Activated B cell treated with CpG ODN at 0.5 μM for 24 hours (primary cell): ENCODE data around the gene UBE2I. TPM values are rescaled to one million over a fixed set of nuclear protein-coding genes. Genes with fewer than 3 reads are reported as not detected.

Experiments
- ATAC-seq: fragments of 200-7000 bp; cut with Tn5 transposase; one replicate; pipeline ENCODE4 v1.10.0; 2021; ENCODE audit warnings: low read depth, mild to moderate bottlenecking, moderate library complexity
- CTCF ChIA-PET: fragments of 350-600 bp; sonication (Branson Sonifier 250); formaldehyde crosslinking; loops from one replicate; lab custom pipeline; 2021; ENCODE audit warnings: antibody characterized with exemption; lab: Charles Lee
- POLR2A ChIA-PET: fragments of 350-600 bp; sonication (Branson Sonifier 250); formaldehyde crosslinking; loops from one replicate; lab custom pipeline; 2021; ENCODE audit warnings: antibody characterized with exemption; lab: Charles Lee
- DNase-seq: peaks from one replicate; pipeline ENCODE4 v3.0.0; 2022
- H3K27ac Mint-ChIP-seq: one replicate; pipeline ENCODE4 v1.8.0; 2020; ENCODE audit warnings: mixed read lengths
- H3K27me3 Mint-ChIP-seq: one replicate; pipeline ENCODE4 v1.8.0; 2021; ENCODE audit warnings: mixed read lengths
- H3K36me3 Mint-ChIP-seq: one replicate; pipeline ENCODE4 v1.8.0; 2021; ENCODE audit warnings: low read depth, mixed read lengths
- H3K4me1 Mint-ChIP-seq: one replicate; pipeline ENCODE4 v1.8.0; 2021; ENCODE audit warnings: mixed read lengths
- H3K4me3 Mint-ChIP-seq: one replicate; pipeline ENCODE4 v1.8.0; 2020; ENCODE audit warnings: mild to moderate bottlenecking, mixed read lengths
- H3K9me3 Mint-ChIP-seq: one replicate; pipeline ENCODE4 v1.8.0; 2020; ENCODE audit warnings: mixed read lengths
- CTCF ChIP-seq: fragments of 200-600 bp; IDR thresholded peaks from one replicate; pipeline ENCODE4 v1.8.0; 2022; ENCODE audit warnings: antibody characterized with exemption, mild to moderate bottlenecking
- intact Hi-C: fragments of 100-400 bp; cut with micrococcal nuclease; formaldehyde crosslinking; loops from one replicate; pipeline ENCODE4 v1.15.1; 2024
- total RNA-seq: library from RNA; stranded (reverse); gene quantifications from 2 replicates; pipeline ENCODE4 v1.2.3, GENCODE V29; 2022

UBE2I gene
- total RNA-seq, 1 donor from 2014 or later, result 240 TPM

DNA sequence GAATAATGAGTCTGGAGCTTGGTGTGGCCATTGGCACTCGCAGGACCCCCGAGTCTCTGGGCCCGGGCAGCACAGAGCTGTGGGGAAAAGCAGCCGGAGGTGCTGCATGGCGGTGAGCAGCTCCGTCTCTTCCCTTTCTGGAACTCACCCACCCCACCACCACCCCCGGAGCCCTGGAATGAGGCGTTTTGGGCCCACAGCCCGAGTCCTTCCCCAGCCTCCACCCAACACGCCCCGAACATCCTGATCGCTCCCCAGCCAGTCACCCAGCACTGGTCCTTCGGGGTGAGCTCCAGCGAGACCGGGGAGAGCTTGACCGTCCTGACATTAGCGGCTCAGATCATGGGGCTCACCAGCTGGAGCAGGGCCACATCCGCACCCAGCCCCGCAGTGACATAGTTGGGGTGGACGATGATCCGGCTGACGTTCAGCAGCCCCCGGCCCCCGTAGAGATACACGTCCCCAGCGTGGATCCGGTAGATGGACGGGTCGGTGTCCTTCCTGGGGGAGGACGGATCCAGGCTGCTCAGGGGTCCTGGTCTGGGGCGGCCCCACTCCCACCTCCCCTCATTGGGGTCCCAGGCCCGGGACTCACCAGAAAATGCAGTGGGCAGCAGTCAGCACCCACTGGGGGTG, 47.1 kb upstream of the UBE2I start:
- Mint-ChIP-seq H3K36me3 (no peaks in the 10 kb centered on the region), H3K27ac (no peak overlapping the region), H3K4me1 (peaks cover 5% of the 10 kb centered on the region), H3K27me3 (peaks cover 18% of the 10 kb centered on the region), H3K9me3 (no peaks in the 10 kb centered on the region), H3K4me3 (no peak overlapping the region)
- DNase-seq (no peak), ATAC-seq (no peak)
- ChIA-PET CTCF (no interaction called here), POLR2A (no interaction called here)
- no peak for TF ChIP-seq CTCF
- intact Hi-C loops, result no loop called here

GRCh38 chr16:1262846-1263221, 46.6 kb upstream of the UBE2I start:
- ChIA-PET POLR2A (no interaction called here), CTCF (no interaction called here)
- intact Hi-C loops, result no loop called here
- no peak for TF ChIP-seq CTCF
- DNase-seq (no peak), ATAC-seq (no peak)
- H3K27ac Mint-ChIP-seq, result no peak overlapping the region
- no peaks in the 10 kb centered on the region for H3K9me3 Mint-ChIP-seq
- H3K4me3 Mint-ChIP-seq, result no peak overlapping the region
- H3K27me3 Mint-ChIP-seq, result peaks cover 18% of the 10 kb centered on the region
- H3K36me3 Mint-ChIP-seq, result no peaks in the 10 kb centered on the region
- H3K4me1 Mint-ChIP-seq, result peaks cover 5% of the 10 kb centered on the region

DNA sequence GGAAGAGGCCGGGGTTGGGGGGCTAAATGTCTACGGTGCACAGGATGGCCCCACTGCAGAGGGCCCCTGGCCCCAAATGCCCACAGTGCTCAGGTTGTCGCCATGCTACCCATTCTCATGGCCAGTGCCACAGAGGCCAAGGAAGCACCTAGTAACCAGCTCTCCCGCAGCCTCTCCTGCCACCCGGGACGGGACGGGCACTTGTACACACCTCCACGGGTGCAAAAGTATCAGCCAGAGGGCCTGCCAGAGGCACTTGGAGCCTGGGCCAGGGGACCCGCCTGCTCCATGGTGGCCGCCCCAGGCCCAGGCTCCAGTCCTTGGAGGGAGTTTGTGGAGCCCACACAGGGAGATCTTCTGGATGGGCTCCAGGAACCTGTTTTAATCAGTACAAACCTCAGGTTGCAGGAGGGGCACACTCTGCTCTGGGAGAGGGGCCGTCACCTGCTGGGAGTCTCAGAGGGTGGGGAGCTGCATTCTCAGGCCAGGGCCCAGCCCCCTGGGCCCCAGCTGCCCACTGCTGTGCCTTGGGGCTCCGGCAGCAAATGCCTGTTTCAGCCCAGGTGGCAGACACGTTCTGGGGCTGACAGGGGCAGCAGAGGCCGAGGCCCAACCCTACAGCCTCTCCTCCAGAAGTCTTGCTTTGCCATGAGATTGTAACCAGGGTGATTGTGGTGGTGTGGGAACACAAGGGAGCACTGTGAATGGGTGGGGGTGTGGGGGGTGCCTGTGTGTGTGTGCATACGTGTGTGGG, 45.7 kb upstream of the UBE2I start:
- no peaks in the 10 kb centered on the region for H3K36me3 Mint-ChIP-seq
- H3K27me3 Mint-ChIP-seq, result peaks cover 15% of the 10 kb centered on the region
- intact Hi-C loops, result no loop called here
- H3K4me3 Mint-ChIP-seq, result no peak overlapping the region
- TF ChIP-seq CTCF, result no peak
- no peak for DNase-seq
- CTCF ChIA-PET, result no interaction called here
- H3K27ac Mint-ChIP-seq, result no peak overlapping the region
- POLR2A ChIA-PET, result no interaction called here
- no peaks in the 10 kb centered on the region for H3K9me3 Mint-ChIP-seq
- H3K4me1 Mint-ChIP-seq, result peaks cover 5% of the 10 kb centered on the region
- no peak for ATAC-seq

DNA sequence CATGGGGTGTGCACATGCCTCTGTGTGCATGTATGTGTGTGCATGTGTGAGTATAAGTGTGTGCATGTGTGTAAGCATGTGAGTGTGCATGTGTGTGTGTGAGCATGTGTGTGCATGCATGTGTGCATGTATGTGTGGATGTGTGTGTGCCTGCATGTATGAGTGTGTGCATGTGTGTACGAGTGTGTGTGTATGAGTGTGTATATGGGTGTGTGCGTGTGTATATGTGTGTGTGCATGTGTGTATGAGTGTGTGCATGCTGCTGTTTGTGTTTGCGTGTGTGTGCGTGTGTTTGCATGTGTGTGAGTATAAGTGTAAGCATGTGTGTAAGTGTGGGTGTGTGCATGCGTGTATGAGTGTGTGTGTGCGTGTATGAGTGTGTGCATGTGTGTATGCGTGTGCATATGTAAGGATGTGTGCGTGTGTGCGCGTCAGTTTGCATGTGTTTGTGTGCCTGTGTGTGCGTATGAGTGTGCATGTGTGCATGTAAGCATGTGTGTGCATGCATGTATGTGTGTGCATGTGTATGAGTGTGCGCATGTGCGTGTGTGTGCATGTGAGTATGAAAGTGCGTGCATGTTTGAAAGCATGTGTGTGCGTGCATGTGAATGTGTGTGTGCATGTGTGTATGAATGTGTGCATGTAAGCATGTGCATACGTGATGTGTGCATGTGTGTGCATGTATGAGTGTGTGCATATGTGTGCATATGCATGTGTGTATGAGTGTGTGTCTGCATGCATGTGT, 44.9 kb upstream of the UBE2I start:
- no peak for TF ChIP-seq CTCF
- DNase-seq, result no peak
- Mint-ChIP-seq H3K9me3 (no peaks in the 10 kb centered on the region), H3K27me3 (peaks cover 12% of the 10 kb centered on the region), H3K36me3 (no peaks in the 10 kb centered on the region), H3K4me1 (no peaks in the 10 kb centered on the region), H3K4me3 (no peak overlapping the region), H3K27ac (no peak overlapping the region)
- ChIA-PET POLR2A (no interaction called here), CTCF (no interaction called here)
- no peak for ATAC-seq
- intact Hi-C loops, result no loop called here

DNA sequence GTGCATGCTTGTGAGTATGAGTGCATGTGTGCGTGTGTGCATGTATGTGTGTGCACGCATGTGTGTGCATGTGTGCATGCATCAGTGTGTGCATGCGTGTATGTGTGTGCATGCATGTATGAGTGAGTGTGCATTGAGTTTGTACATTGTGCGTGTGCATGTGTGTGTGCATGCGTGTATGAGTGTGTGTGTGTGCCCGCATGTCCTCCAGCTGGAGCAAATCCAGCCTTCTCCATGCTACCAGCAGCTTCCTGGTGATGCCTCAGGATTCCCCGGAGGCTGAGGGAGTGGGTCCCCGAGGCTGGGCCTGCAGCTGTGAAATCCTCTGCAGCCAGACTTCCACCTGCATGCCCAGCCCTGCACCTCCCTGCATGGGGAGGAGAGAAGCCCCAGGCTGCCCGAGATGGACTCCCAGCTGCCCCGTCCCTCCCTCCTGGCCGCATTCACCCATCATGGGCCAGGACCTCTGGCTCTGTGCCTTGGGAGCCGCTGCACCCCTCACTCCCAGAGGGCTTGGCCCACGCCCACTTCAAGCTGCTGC, 44.3 kb upstream of the UBE2I start:
- ChIA-PET CTCF (no interaction called here), POLR2A (no interaction called here)
- H3K9me3 Mint-ChIP-seq, result no peaks in the 10 kb centered on the region
- H3K36me3 Mint-ChIP-seq, result no peaks in the 10 kb centered on the region
- no peak overlapping the region for H3K27ac Mint-ChIP-seq
- H3K27me3 Mint-ChIP-seq, result peaks cover 12% of the 10 kb centered on the region
- no peak for TF ChIP-seq CTCF
- intact Hi-C loops, result no loop called here
- H3K4me3 Mint-ChIP-seq, result no peak overlapping the region
- no peaks in the 10 kb centered on the region for H3K4me1 Mint-ChIP-seq
- no peak for ATAC-seq
- no peak for DNase-seq
